K562 (cell line): ENCODE results near the gene FCRL6. TPM values are rescaled to one million over a fixed set of nuclear protein-coding genes. Genes with fewer than 3 reads are reported as not detected.

ENCODE experiments used
- BMI1 ChIP-seq: fragments of 150-350 bp; IDR thresholded peaks from 2 replicates; pipeline ENCODE4 v1.6.1; 2014; ENCODE audit warnings: low read length
- BRCA1 ChIP-seq, 2 experiments: fragments of 450-650 bp in 1 of 2; sonication (generic) in 1 of 2; formaldehyde crosslinking in 1 of 2; IDR thresholded peaks; 2 replicates each; pipeline versions ENCODE4 v1.5.0 to v1.6.1; 2017 to 2020; ENCODE audit warnings: mild to moderate bottlenecking in 1 of 2, missing genetic modification reagents in 1 of 2
- BRD9 ChIP-seq: fragments of 450-650 bp; IDR thresholded peaks from 2 replicates; pipeline ENCODE4 v1.6.1; 2018; ENCODE audit warnings: low read depth; ENCODE audit not compliant: partially characterized antibody
- CHCHD3 ChIP-seq: fragments of 250-450 bp; sonication (Bioruptor Pico); IDR thresholded peaks from 2 replicates; pipeline ENCODE4 v2.1.2; 2022; ENCODE audit warnings: mild to moderate bottlenecking
- CREBBP ChIP-seq: IDR thresholded peaks from one replicate; pipeline ENCODE4 v1.6.1; 2012; ENCODE audit warnings: low read depth, mild to moderate bottlenecking, control low read depth, inconsistent platforms, low read length
- EP400 ChIP-seq: fragments of 450-650 bp; IDR thresholded peaks from 2 replicates; pipeline ENCODE4 v1.6.1; 2017; ENCODE audit warnings: antibody characterized with exemption, mild to moderate bottlenecking, moderate library complexity
- FOXJ2 ChIP-seq: fragments of 200-800 bp; sonication (Bioruptor generic); IDR thresholded peaks from 2 replicates; pipeline ENCODE4 v1.6.1; 2016; ENCODE audit warnings: missing genetic modification characterization, missing compliant biosample characterization
- FOXJ3 ChIP-seq: sonication (generic); formaldehyde crosslinking; IDR thresholded peaks from 2 replicates; pipeline ENCODE4 v1.4.0; 2020; ENCODE audit warnings: mild to moderate bottlenecking, missing genetic modification reagents
- MCM3 ChIP-seq: fragments of 450-650 bp; IDR thresholded peaks from 2 replicates; pipeline ENCODE4 v1.6.1; 2016
- MECOM ChIP-seq: fragments of 250-450 bp; sonication (Bioruptor Pico); IDR thresholded peaks from 2 replicates; pipeline ENCODE4 v1.8.0; 2022; ENCODE audit warnings: inconsistent platforms
- NFRKB ChIP-seq: fragments of 450-650 bp; IDR thresholded peaks from 2 replicates; pipeline ENCODE4 v1.6.1; 2016; ENCODE audit warnings: low read depth
- PRMT5 ChIP-seq: sonication (generic); formaldehyde crosslinking; IDR thresholded peaks from 2 replicates; pipeline ENCODE4 v1.5.0; 2020; ENCODE audit warnings: missing genetic modification reagents
- PTBP1 ChIP-seq: fragments of 200-400 bp; formaldehyde crosslinking; IDR thresholded peaks from 2 replicates; pipeline ENCODE4 v1.6.1; 2017; ENCODE audit warnings: low read depth, low read length
- RBM14 ChIP-seq: fragments of 200-400 bp; formaldehyde crosslinking; IDR thresholded peaks from 2 replicates; pipeline ENCODE4 v1.6.1; 2018; ENCODE audit warnings: low read depth, mild to moderate bottlenecking, low read length, moderate library complexity, borderline replicate concordance; ENCODE audit not compliant: insufficient read depth
- TAF15 ChIP-seq: fragments of 200-400 bp; formaldehyde crosslinking; IDR thresholded peaks from 2 replicates; pipeline ENCODE4 v1.6.1; 2017; ENCODE audit warnings: mild to moderate bottlenecking, low read depth, low read length, moderate library complexity
- ZNF347 ChIP-seq: fragments of 450-650 bp; formaldehyde crosslinking; IDR thresholded peaks from 2 replicates; pipeline ENCODE4 v1.4.0; 2020; ENCODE audit warnings: low read depth, mild to moderate bottlenecking, moderate library complexity
- ZZZ3 ChIP-seq: fragments of 450-650 bp; IDR thresholded peaks from 2 replicates; pipeline ENCODE4 v1.6.1; 2016; ENCODE audit warnings: antibody characterized with exemption, mild to moderate bottlenecking, moderate library complexity
- polyA plus RNA-seq, 8 experiments: library from polyadenylated mRNA; depleted of rRNA in 4 of 8; stranded (reverse) in 5 of 8; unstranded in 3 of 8; fragments of >200 nt; fragmentation: Nextera tagmentation in 2 of 8; fragmentation: Illumina TruSeq in 1 of 8; extraction: Ambion mirVana in 2 of 8; extraction: Trizol in 1 of 8; gene quantifications; 2 replicates each; pipeline versions ENCODE4 v1.2.1 to v1.2.3, GENCODE V29; 2011 to 2014; ENCODE audit warnings: inconsistent platforms in 1 of 8, missing spikeins in 1 of 8
- total RNA-seq, 7 experiments: library from RNA; depleted of rRNA in 6 of 7; stranded (reverse); fragments of >200 nt in 6 of 7; fragmentation: Illumina TruSeq in 2 of 7; extraction: Trizol in 2 of 7; gene quantifications; 2 replicates each; pipeline versions ENCODE4 v1.2.1 to v1.2.3, GENCODE V29; 2011 to 2021; ENCODE audit warnings: low replicate concordance in 1 of 7
- TF ChIP-seq, protein P1 (sequence below): conservative IDR thresholded peaks from 2 replicates; pipeline ENCODE4 v1.6.1; 2011; ENCODE audit warnings: low read depth, mild to moderate bottlenecking, low read length; ENCODE audit not compliant: control insufficient read depth
- TF ChIP-seq, protein P2 (sequence below): fragments of 450-650 bp; IDR thresholded peaks from 2 replicates; pipeline ENCODE4 v1.6.1; 2018; ENCODE audit not compliant: partially characterized antibody
- TF ChIP-seq, protein P3 (sequence below), 3 experiments: IDR thresholded peaks in 2 of 3; conservative IDR thresholded peaks in 1 of 3; 2 replicates each; pipeline ENCODE4 v1.5.1; 2011 to 2012; ENCODE audit warnings: low read length in 3 of 3, mild to moderate bottlenecking in 3 of 3, control low read depth in 2 of 3, improper control_type of control experiment in 1 of 3, inconsistent platforms in 1 of 3, low read depth in 1 of 3, mixed read lengths in 1 of 3, moderate library complexity in 1 of 3; ENCODE audit not compliant: insufficient read depth in 2 of 3
- TF ChIP-seq, protein P4 (sequence below): fragments of 450-650 bp; formaldehyde crosslinking; IDR thresholded peaks from 2 replicates; pipeline ENCODE4 v1.4.0; 2020; ENCODE audit warnings: mild to moderate bottlenecking, moderate library complexity

The FCRL6 gene
- total and polyA plus RNA-seq, 9 of the 15 experiments (the other 6 are each of a cell fraction or from before 2014, with no cell fraction given): not detected

DNA sequence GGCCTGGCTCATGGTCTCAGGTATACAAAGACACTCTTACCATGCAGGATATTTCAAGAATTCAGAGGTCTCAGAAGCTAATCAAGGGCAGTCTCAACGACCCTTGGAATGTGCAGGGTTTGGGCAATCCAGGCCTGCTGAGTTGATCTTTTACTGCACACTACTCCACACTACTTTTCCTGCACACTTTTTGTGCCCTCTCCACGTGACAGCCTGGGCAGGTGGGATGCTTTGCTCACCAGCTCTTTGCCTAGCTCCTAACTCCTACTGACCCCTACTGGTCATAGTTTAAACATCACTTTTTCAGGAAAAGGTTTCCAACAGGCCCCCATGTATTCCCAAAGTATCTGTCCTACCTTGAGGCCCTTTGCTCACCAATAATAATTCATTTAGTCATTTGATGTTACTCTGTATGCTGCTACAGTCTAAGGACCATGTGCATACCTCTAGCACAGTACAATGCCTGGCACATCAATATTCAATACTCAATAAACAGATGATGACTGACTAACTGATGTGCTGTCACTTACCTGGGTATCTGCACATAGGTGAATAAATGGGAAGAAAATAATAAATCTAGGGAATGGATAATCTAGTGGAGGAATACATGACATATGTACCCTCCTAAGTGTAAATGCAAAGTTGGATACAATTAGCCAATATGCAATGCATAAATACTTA is 11.8 kb upstream of the FCRL6 start (continued):
- TF ChIP-seq, protein P1, sequence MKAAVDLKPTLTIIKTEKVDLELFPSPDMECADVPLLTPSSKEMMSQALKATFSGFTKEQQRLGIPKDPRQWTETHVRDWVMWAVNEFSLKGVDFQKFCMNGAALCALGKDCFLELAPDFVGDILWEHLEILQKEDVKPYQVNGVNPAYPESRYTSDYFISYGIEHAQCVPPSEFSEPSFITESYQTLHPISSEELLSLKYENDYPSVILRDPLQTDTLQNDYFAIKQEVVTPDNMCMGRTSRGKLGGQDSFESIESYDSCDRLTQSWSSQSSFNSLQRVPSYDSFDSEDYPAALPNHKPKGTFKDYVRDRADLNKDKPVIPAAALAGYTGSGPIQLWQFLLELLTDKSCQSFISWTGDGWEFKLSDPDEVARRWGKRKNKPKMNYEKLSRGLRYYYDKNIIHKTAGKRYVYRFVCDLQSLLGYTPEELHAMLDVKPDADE: no peak
- TF ChIP-seq PRMT5 (CRISPR knock-in tag) (no peak), FOXJ2 (tag) (no peak), EP400 (no peak), ZNF347 (CRISPR knock-in tag) (no peak), FOXJ3 (no peak), RBM14 (no peak), TAF15 (no peak), PTBP1 (no peak), ZZZ3 (no peak), BRCA1 (IDR thresholded peaks at IDR 0.05) (no peak), BRCA1 (CRISPR knock-in tag; IDR thresholded peaks at IDR 0.05) (no peak), CREBBP (no peak), BMI1 (no peak), MCM3 (no peak), BRD9 (no peak), NFRKB (no peak), CHCHD3 (CRISPR knock-in tag) (no peak), MECOM (CRISPR knock-in tag) (no peak)
- TF ChIP-seq, protein P2, sequence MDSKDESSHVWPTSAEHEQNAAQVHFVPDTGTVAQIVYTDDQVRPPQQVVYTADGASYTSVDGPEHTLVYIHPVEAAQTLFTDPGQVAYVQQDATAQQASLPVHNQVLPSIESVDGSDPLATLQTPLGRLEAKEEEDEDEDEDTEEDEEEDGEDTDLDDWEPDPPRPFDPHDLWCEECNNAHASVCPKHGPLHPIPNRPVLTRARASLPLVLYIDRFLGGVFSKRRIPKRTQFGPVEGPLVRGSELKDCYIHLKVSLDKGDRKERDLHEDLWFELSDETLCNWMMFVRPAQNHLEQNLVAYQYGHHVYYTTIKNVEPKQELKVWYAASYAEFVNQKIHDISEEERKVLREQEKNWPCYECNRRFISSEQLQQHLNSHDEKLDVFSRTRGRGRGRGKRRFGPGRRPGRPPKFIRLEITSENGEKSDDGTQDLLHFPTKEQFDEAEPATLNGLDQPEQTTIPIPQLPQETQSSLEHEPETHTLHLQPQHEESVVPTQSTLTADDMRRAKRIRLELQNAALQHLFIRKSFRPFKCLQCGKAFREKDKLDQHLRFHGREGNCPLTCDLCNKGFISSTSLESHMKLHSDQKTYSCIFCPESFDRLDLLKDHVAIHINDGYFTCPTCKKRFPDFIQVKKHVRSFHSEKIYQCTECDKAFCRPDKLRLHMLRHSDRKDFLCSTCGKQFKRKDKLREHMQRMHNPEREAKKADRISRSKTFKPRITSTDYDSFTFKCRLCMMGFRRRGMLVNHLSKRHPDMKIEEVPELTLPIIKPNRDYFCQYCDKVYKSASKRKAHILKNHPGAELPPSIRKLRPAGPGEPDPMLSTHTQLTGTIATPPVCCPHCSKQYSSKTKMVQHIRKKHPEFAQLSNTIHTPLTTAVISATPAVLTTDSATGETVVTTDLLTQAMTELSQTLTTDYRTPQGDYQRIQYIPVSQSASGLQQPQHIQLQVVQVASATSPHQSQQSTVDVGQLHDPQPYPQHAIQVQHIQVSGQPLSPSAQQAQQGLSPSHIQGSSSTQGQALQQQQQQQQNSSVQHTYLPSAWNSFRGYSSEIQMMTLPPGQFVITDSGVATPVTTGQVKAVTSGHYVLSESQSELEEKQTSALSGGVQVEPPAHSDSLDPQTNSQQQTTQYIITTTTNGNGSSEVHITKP: no peak
- TF ChIP-seq, protein P3, sequence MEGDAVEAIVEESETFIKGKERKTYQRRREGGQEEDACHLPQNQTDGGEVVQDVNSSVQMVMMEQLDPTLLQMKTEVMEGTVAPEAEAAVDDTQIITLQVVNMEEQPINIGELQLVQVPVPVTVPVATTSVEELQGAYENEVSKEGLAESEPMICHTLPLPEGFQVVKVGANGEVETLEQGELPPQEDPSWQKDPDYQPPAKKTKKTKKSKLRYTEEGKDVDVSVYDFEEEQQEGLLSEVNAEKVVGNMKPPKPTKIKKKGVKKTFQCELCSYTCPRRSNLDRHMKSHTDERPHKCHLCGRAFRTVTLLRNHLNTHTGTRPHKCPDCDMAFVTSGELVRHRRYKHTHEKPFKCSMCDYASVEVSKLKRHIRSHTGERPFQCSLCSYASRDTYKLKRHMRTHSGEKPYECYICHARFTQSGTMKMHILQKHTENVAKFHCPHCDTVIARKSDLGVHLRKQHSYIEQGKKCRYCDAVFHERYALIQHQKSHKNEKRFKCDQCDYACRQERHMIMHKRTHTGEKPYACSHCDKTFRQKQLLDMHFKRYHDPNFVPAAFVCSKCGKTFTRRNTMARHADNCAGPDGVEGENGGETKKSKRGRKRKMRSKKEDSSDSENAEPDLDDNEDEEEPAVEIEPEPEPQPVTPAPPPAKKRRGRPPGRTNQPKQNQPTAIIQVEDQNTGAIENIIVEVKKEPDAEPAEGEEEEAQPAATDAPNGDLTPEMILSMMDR (IDR thresholded peaks at IDR 0.05 in 2 of 3, conservative IDR thresholded peaks at IDR 0.05 in 1 of 3; ENCODE audit: insufficient read depth in 2 of 3, low read depth in 1 of 3, low read length in 3 of 3): peak; percentile 45 to 75 (median 72)
- TF ChIP-seq, protein P4, sequence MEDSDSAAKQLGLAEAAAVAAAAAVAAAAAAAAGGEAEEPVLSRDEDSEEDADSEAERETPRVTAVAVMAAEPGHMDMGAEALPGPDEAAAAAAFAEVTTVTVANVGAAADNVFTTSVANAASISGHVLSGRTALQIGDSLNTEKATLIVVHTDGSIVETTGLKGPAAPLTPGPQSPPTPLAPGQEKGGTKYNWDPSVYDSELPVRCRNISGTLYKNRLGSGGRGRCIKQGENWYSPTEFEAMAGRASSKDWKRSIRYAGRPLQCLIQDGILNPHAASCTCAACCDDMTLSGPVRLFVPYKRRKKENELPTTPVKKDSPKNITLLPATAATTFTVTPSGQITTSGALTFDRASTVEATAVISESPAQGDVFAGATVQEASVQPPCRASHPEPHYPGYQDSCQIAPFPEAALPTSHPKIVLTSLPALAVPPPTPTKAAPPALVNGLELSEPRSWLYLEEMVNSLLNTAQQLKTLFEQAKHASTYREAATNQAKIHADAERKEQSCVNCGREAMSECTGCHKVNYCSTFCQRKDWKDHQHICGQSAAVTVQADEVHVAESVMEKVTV (CRISPR knock-in tag): no peak
